T-helper 1 cell (primary cell): ENCODE data around the gene TNS4.

ENCODE experiments used
- DNase-seq, 5 donors: peaks; one replicate each; pipeline ENCODE4 v3.0.0-alpha.2; 2012 to 2020

Gene TNS4

GRCh38 chr17:40471846-40472732 lies 29.3 kb downstream of the TNS4 start:
- no peak for DNase-seq

GRCh38 chr17:40470932-40471828 lies 30.2 kb downstream of the TNS4 start:
- no peak for DNase-seq

- DNase-seq = no peak
Observed at GRCh38 chr17:40469805-40470675, 31.4 kb downstream of the TNS4 start.

- no peak for DNase-seq
Observed at GRCh38 chr17:40468560-40468959, 32.9 kb downstream of the TNS4 start.

- no peak for DNase-seq
Observed at GRCh38 chr17:40467281-40467867, 34.0 kb downstream of the TNS4 start.

GRCh38 chr17:40466298-40466971 lies 35.0 kb downstream of the TNS4 start:
- no peak for DNase-seq

GRCh38 chr17:40464392-40464855 lies 37.0 kb downstream of the TNS4 start:
- no peak for DNase-seq

- DNase-seq = no peak
Observed at GRCh38 chr17:40463122-40463550, 38.3 kb downstream of the TNS4 start.

GRCh38 chr17:40462343-40463121 lies 38.9 kb downstream of the TNS4 start:
- DNase-seq = no peak

- DNase-seq = no peak
Observed at GRCh38 chr17:40461732-40462342, 39.6 kb downstream of the TNS4 start.

GRCh38 chr17:40460968-40461731 lies 40.3 kb downstream of the TNS4 start:
- DNase-seq = no peak

- no peak for DNase-seq
Observed at GRCh38 chr17:40460604-40460967, 40.8 kb downstream of the TNS4 start.

- no peak for DNase-seq
Observed at GRCh38 chr17:40459636-40460603, 41.5 kb downstream of the TNS4 start.

GRCh38 chr17:40458851-40459482 lies 42.5 kb downstream of the TNS4 start:
- DNase-seq = no peak

- DNase-seq = no peak
Observed at GRCh38 chr17:40457964-40458791, 43.2 kb downstream of the TNS4 start.

- DNase-seq = no peak
Observed at GRCh38 chr17:40457369-40457768, 44.1 kb downstream of the TNS4 start.
